ENCODE data around the gene CEP83. TPM values are rescaled to one million over a fixed set of nuclear protein-coding genes. Genes with fewer than 3 reads are reported as not detected.

Gene CEP83
- total and polyA plus RNA-seq, 2 donors (not counting 1 experiment from before 2014, with no cell fraction given), result 7.8 to 13.5 TPM

- DNase-seq (ENCODE audit: low read depth in 2 of 2), result no peak
- Histone ChIP-seq H3K36me3 (ENCODE audit: control insufficient read depth, insufficient read depth, low read length) (no peaks in the 10 kb centered on the region), H3K27me3 (ENCODE audit: control insufficient read depth, insufficient read depth, low read length) (no peaks in the 10 kb centered on the region), H3K79me2 (ENCODE audit: control insufficient read depth, insufficient read depth, low read length) (no peaks in the 10 kb centered on the region), H3K9ac (ENCODE audit: insufficient read depth, low read length) (no peak overlapping the region), H3K9me3 (ENCODE audit: control insufficient read depth, insufficient read depth, low read depth, low read length) (no peaks in the 10 kb centered on the region), H2AFZ (ENCODE audit: low read length) (no peak overlapping the region), H3K4me2 (ENCODE audit: extremely low read depth, insufficient read depth, low read length) (no peak overlapping the region), H3K27ac (ENCODE audit: insufficient read depth, low read length) (no peak overlapping the region), H4K20me1 (ENCODE audit: control insufficient read depth, extremely low read depth, insufficient read depth, low read length) (no peaks in the 10 kb centered on the region), H3K4me3 (replicated peaks in 1 of 4; ENCODE audit: control extremely low read depth in 1 of 4, insufficient read depth in 1 of 4, low read depth in 3 of 4, low read length in 4 of 4) (no peak overlapping the region), H3K4me1 (ENCODE audit: control insufficient read depth, extremely low read depth, insufficient read depth, low read length) (peaks cover 6% of the 10 kb centered on the region)
- TF ChIP-seq, protein P1, sequence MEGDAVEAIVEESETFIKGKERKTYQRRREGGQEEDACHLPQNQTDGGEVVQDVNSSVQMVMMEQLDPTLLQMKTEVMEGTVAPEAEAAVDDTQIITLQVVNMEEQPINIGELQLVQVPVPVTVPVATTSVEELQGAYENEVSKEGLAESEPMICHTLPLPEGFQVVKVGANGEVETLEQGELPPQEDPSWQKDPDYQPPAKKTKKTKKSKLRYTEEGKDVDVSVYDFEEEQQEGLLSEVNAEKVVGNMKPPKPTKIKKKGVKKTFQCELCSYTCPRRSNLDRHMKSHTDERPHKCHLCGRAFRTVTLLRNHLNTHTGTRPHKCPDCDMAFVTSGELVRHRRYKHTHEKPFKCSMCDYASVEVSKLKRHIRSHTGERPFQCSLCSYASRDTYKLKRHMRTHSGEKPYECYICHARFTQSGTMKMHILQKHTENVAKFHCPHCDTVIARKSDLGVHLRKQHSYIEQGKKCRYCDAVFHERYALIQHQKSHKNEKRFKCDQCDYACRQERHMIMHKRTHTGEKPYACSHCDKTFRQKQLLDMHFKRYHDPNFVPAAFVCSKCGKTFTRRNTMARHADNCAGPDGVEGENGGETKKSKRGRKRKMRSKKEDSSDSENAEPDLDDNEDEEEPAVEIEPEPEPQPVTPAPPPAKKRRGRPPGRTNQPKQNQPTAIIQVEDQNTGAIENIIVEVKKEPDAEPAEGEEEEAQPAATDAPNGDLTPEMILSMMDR (conservative IDR thresholded peaks at IDR 0.05 in 1 of 2, IDR thresholded peaks at IDR 0.05 in 1 of 2; ENCODE audit: low read depth in 1 of 2, low read length in 2 of 2), result no peak
These were observed 159.8 kb downstream of the CEP83 start for GRCh38 chr12:94299846-94300245.

DNA sequence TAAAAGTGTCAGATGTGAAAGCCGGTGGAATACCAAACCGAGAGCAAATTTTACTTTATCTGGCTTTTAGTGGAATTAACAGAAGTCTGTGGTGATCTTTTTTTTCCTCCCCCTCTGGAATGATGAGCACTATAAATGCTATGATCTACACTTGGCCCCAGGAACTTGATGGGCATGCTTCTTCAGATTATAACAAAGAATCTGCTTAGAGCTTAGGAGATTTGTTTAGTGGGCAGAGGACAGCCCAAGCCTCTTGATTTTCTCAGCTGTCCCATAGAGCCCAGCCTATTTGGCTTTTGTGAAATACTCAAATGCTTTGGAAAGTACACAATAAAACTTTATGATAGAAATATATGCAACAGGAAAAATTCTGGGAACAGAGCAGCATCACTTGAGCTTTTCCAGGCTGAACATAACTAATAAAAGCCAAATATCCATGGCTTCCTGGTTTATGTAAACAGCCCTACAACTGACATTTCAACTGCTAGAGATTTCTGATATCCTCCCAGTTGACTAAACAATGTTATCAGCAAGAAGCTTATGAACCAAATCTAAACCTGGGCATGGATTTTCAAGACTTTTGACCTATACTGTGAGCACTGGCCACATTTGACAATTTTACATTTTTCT is 161.7 kb downstream of the CEP83 start:
- no peaks in the 10 kb centered on the region for H4K20me1 ChIP-seq (ENCODE audit: control insufficient read depth, extremely low read depth, insufficient read depth, low read length)
- no peak overlapping the region for H3K4me3 ChIP-seq (replicated peaks in 1 of 4; ENCODE audit: control extremely low read depth in 1 of 4, insufficient read depth in 1 of 4, low read depth in 3 of 4, low read length in 4 of 4)
- DNase-seq (ENCODE audit: low read depth in 2 of 2), result no peak
- H3K4me1 ChIP-seq (ENCODE audit: control insufficient read depth, extremely low read depth, insufficient read depth, low read length), result no peaks in the 10 kb centered on the region
- no peak overlapping the region for H3K27ac ChIP-seq (ENCODE audit: insufficient read depth, low read length)
- H3K36me3 ChIP-seq (ENCODE audit: control insufficient read depth, insufficient read depth, low read length), result no peaks in the 10 kb centered on the region
- H3K9me3 ChIP-seq (ENCODE audit: control insufficient read depth, insufficient read depth, low read depth, low read length), result no peaks in the 10 kb centered on the region
- no peak for TF ChIP-seq EZH2 (IDR thresholded peaks at IDR 0.05; ENCODE audit: low read length, missing control alignments)
- TF ChIP-seq, protein P1 (conservative IDR thresholded peaks at IDR 0.05 in 1 of 2, IDR thresholded peaks at IDR 0.05 in 1 of 2; ENCODE audit: low read depth in 1 of 2, low read length in 2 of 2), result no peak
- H3K9ac ChIP-seq (ENCODE audit: insufficient read depth, low read length), result no peak overlapping the region
- H3K27me3 ChIP-seq (ENCODE audit: control insufficient read depth, insufficient read depth, low read length), result no peaks in the 10 kb centered on the region
- H2AFZ ChIP-seq (ENCODE audit: low read length), result no peak overlapping the region
- no peaks in the 10 kb centered on the region for H3K79me2 ChIP-seq (ENCODE audit: control insufficient read depth, insufficient read depth, low read length)
- no peak overlapping the region for H3K4me2 ChIP-seq (ENCODE audit: extremely low read depth, insufficient read depth, low read length)

GRCh38 chr12:94297096-94297699 is 162.5 kb downstream of the CEP83 start:
- no peaks in the 10 kb centered on the region for H3K36me3 ChIP-seq (ENCODE audit: control insufficient read depth, insufficient read depth, low read length)
- H3K4me2 ChIP-seq (ENCODE audit: extremely low read depth, insufficient read depth, low read length), result no peak overlapping the region
- H3K27ac ChIP-seq (ENCODE audit: insufficient read depth, low read length), result no peak overlapping the region
- TF ChIP-seq, protein P1 (conservative IDR thresholded peaks at IDR 0.05 in 1 of 2, IDR thresholded peaks at IDR 0.05 in 1 of 2; ENCODE audit: low read depth in 1 of 2, low read length in 2 of 2), result no peak
- TF ChIP-seq EZH2 (IDR thresholded peaks at IDR 0.05; ENCODE audit: low read length, missing control alignments), result no peak
- no peak overlapping the region for H2AFZ ChIP-seq (ENCODE audit: low read length)
- no peaks in the 10 kb centered on the region for H3K79me2 ChIP-seq (ENCODE audit: control insufficient read depth, insufficient read depth, low read length)
- H4K20me1 ChIP-seq (ENCODE audit: control insufficient read depth, extremely low read depth, insufficient read depth, low read length), result no peaks in the 10 kb centered on the region
- H3K4me1 ChIP-seq (ENCODE audit: control insufficient read depth, extremely low read depth, insufficient read depth, low read length), result no peaks in the 10 kb centered on the region
- H3K4me3 ChIP-seq (replicated peaks in 1 of 4; ENCODE audit: control extremely low read depth in 1 of 4, insufficient read depth in 1 of 4, low read depth in 3 of 4, low read length in 4 of 4), result no peak overlapping the region
- H3K27me3 ChIP-seq (ENCODE audit: control insufficient read depth, insufficient read depth, low read length), result no peaks in the 10 kb centered on the region
- DNase-seq (ENCODE audit: low read depth in 2 of 2), result no peak
- no peak overlapping the region for H3K9ac ChIP-seq (ENCODE audit: insufficient read depth, low read length)
- H3K9me3 ChIP-seq (ENCODE audit: control insufficient read depth, insufficient read depth, low read depth, low read length), result no peaks in the 10 kb centered on the region

All from fibroblast of lung (primary cell).